NCI-H2196 (cell line): ENCODE measurements around the gene AARS2.
"Not testable (repeated sequence)": the region's sequence is repeated elsewhere in the genome, so short reads cannot be mapped to it uniquely, and the experiment has no call there.

Source experiments
- DNase-seq: peaks from one replicate; lab custom pipeline; 2025; ENCODE audit not compliant: unreplicated experiment; lab: John Stamatoyannopoulos, UW

AARS2 gene

DNA sequence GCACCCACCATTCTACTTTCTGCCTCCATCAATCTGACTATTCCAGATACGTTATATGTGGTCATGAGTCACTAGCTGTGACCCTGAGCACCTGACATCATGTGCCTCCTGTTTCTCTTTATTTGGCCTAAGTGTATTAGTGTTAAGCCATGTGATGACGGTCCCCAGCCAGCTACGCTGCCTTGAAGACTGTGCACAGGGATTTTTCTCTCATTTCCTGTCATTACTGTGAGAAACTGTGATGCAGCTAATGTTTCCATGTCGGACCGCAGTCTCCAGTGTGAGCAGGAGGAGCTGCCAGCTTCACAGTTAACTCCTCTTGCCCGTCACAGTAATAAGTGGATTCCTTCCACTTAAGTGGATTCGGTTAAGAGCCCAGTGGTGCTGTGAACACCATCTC is 19.4 kb upstream of the AARS2 start:
- DNase-seq = no peak

DNA sequence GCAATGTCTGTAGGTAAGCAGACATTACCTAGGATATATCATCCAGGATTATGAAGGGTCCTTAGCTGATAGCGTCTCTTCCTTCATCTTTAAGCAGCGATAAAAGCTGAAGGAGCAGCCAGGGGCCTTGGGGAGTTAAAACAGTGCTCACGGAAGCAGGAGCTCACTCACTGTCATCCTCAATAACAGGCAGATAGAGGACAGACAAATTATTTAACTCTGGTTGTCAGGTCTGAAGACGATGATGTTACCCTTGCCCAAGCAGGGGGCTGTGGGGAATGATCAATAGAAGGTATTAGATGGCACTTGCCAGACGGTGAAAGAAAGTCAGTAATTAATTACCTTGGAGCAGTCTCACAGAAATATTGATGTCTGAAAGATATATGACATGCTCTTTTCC is 16.7 kb upstream of the AARS2 start:
- no peak for DNase-seq

DNA sequence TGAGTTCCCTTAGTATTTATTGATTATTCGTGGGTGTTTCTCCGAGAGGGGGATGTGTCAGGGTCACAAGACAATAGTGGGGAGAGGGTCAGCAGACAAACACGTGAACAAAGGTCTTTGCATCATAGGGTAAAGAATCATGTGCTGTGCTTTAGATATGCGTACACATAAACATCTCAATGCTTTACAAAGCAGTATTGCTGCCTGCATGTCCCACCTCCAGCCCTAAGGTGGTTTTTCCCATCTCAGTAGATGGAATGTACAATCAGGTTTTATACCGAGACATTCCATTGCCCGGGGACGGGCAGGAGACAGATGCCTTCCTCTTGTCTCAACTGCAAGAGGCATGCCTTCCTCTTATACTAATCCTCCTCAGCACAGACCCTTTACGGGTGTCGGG is 15.1 kb upstream of the AARS2 start:
- DNase-seq = not testable (repeated sequence)

DNA sequence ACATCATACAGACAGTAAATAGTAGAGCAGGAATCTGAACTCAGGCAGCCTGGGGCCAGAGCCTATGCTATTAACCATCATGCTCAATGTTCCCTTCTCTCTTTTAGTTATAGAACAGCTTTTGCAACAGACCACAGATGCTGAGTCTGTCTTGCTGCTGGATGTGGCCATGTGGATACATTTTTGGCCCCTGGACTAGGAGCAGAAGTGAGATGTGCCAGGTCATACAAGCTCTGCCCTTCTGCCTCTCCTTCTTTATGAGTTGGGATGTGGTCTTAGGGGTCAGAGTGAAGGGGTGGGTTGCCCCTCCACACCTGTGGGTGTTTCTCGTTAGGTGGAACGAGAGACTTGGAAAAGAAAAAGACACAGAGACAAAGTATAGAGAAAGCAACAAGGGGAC is 14.6 kb upstream of the AARS2 start:
- DNase-seq = no peak

DNA sequence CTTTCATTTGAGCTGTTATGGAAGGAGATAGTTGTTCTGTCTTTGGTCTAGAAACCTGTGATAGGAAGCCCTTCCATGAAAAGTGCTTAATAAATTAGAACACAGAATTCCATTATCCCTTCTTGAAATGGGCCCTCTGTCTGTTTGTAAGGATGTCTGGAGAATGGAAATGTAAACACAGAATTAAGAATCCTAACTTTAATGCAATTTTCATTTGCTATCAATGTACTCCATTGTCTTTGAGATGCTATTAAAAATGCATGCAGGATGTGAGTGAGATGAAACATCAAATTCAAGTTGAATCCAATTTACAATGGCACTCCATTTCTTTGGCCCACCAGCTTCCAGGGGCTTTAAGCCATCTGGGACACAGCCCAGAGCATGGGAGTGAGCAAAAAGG is 13.9 kb upstream of the AARS2 start:
- no peak for DNase-seq

DNA sequence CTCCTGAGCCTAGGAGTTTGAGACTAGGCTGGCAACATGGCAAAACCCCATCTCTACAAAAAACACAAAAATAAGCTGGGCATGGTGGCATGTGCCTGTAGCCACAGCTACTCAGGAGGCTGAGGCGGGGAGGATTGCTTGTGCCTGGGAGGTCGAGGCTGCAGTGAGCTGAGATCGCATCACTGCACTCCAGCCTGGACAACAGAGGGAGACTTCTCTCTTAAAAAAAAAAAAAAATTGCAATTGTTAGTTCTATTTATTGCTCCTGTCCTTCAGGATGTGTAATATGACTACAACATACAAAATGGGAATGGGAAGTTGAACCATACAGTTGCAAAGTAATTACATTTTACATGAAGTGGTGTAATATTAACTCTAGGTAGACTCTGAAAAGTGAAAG is 8.1 kb upstream of the AARS2 start:
- DNase-seq = no peak

DNA sequence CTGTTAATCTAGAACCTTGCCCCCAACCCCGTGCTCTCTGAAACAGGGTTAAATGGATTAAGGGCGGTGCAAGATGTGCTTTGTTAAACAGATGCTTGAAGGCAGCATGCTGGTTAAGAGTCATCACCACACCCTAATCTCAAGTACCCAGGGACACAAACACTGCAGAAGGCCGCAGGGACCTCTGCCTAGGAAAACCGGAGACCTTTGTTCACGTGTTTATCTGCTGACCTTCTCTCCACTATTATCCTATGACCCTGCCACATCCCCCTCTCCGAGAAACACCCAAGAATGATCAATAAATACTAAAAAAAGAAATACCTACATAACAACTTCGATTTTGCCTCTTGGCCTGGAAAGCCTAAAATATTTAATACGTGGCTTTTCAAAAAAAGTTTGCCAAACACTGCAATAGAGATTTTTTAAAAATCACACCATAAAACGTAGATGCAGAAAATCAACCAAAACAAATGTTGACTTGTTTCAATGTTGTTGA is 4.0 kb upstream of the AARS2 start:
- DNase-seq = not testable (repeated sequence)

DNA sequence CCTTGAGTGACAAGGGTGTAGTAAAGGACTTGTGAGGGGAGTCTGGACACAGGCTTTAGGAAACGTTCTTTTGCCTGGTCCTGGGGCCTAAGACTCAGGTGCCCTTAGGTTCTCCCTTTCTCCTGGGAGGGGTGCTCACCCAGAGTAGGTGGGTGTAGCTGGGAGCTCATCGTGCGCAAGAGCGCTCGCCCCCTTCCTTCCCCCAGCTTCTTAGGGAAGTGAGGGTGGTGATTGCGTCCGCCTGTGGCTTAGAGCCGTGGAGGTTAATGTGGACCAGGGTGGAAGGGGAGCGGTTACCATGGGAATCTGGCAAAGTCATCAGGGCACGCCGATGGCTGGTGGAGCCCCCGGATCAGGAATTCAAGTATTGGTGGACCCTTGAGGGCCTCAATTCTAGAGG is 3.3 kb upstream of the AARS2 start:
- DNase-seq = no peak

DNA sequence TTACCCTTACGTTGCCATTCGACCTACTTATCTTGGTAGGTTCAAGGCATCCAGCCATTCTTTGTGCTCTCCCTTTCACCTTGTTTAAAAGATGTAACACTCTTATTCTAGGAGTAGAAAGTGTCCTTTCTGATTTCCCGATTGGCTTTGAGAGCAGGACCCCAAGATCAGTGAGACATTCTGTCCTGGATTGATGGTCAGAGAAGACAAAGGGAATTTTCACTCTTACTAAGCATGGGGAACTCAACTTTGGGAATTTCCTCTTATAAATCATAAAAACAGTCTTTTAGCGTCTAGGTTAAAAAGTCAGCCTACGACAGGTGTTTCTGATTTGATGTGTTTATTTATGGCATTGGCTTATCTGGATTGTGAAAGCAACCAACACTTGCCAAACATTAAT is 2.8 kb upstream of the AARS2 start:
- no peak for DNase-seq

DNA sequence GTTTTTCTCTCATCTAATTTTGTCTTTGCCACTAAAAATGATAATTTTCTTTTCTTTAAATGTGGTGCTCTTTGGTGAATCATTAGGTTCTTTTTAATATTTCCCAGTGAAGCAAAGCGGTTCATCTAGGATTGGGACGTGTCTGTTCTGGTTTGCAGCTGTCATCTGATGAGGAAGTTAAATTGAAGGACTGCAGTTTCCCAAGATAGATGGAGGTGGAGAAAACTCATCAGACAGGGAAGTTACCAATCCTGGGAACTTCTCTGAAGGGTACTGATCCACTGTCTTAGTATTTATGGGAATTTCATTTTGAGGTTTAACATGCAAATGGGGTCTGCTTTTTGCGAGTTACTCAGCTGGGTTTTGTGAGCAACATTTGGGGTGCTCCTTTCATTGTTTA is 2.4 kb upstream of the AARS2 start:
- DNase-seq = no peak

DNA sequence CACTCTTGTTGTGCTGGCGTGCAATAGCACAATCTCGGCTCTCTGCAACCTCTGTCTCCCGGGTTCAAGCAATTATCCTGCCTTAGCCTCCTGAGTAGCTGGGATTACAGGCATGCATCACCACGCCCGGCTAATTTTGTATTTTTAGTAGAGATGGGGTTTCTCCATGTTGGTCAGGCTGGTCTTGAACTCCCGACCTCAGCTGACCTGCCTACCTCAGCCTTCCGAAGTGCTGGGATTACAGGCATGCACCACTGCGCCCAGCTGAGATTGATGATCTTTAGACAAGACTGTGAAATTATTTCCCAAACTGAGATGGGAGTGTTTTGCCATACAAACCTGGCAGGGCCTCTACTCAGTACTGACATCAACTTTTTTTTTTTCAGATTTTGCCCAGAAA is 1.5 kb upstream of the AARS2 start:
- DNase-seq = not testable (repeated sequence)

DNA sequence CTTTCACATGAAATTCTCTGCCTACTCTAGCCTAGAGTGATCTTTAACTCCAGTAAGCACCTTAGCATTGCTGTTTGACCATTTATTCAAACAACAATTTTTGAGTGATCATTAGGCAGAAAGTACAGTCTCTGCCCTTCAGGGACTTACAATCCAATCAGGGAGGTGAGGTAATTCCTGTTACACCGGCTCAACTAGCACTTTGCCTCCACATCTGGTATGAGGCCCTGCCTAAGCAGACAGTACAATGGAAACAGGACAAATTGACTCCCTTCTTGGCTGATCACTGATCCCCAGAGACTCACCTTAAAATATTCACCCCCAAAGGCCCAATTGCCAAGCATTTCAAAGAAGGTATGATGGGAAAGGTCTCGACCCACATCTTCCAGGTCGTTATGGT is 1.4 kb downstream of the AARS2 start:
- no peak for DNase-seq

DNA sequence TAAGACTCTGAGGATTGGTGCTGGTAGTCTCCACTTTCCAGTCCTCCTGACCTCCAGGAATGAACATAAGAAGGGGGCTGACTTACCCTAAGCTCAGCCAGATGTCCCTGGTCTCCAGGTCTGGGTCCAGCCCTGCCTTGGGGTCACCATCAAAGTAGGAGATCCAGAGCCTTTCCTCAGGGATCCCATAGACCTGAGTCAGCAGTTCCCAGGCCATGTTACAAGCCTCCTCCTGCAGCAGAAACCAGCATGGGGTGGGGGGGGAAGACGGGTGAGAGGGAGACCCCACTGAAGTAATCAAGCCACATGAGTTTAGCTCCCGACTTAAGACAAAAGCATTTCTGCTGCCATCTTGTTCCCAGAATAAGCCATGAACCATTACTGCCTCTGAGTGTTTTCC is 1.8 kb downstream of the AARS2 start:
- no peak for DNase-seq

DNA sequence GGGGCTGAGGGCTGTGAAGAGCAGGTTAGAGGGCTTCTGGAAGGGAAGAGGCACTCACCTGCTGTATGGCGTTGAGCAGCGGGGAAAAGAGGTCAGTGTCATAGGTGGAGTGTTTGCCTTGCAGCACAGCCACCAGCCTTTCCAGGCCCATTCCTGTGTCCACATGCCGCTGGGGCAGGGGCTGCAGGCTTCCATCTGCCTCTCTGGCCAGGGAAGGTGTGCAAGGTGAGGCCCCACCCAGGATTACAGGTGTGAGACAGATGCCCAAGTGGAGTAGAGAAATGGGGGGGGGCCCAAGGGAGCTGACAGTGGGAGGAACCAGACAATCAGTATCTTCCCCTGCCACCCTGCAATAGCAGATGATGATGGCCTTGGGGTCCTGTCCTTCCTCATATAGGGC is 2.9 kb downstream of the AARS2 start:
- no peak for DNase-seq

DNA sequence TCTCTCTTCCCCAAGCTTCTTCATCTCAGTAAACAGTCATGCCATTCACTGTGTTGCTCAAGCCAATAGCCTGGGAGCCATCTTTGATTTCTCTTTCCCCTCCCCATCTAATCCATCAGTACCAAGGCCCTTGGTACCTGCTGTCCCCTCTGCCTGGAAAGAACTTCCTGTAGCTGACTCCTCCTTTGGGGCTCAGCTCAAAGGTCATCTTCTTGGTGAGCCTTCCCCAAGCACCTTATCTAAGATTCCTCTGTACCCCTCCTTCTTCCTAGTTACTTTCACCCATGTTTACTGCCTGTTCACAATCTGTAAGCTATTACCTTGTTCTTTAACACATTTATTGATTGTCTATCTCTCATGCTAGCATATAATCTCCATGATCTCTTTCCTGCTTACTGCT is 3.5 kb downstream of the AARS2 start:
- DNase-seq = no peak

DNA sequence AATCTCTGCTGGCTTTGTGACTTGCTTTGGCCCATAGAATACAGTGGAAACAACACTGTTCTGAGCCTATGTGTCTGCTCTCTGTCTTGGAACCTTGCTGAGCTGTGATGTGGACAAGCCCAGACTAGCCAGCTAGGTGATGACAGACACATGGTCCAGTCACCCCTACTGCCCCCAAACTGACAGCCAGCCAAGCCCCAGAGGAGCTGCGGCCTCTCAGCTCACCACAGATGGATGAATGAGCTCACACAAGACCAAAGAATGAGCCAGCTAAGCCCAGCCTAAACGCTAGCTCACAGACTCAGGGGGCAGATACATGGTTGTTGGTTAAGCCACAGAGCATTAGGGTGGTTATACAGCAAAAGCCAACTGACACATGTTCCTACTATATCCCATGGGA is 4.1 kb downstream of the AARS2 start:
- DNase-seq = no peak

DNA sequence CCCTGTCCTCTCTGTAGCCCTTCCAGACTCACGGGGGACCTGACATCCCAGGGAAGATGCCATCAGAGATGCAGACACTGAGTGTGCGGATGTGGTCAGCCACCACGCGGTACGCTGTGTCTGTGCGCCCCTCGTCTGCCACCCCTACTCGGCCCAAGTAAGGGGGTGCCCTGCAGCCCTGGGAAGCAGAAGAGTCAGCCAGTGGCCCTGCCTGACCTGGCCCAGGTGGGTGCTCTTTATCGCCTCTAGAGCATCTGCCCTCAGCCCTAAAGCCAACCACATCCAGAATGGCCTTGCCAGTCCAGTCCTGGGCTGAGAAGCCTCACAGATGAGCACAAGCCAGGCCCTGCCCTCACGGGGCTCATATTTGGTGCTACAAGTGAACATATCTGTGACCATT is 5.9 kb downstream of the AARS2 start:
- DNase-seq = no peak

DNA sequence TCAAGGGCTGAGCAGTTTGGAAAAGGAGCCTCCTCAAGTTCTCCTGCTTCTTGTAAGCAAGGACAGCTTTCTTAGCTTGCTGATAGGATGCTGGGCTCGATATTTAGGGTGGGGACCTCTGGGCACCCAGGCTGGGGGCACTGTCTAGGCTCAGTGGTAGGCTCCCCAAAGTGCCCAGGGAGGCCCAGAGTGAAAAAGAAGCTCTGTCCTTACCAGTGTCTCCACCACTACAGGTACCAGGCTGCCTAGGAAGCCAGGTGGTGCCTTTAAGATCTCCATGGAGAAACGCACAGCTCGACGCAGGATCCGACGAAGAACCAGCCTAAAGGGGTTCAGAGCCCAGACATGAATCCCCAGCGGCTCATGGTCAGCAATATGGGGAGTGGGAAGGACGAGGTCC is 6.4 kb downstream of the AARS2 start:
- DNase-seq = no peak

DNA sequence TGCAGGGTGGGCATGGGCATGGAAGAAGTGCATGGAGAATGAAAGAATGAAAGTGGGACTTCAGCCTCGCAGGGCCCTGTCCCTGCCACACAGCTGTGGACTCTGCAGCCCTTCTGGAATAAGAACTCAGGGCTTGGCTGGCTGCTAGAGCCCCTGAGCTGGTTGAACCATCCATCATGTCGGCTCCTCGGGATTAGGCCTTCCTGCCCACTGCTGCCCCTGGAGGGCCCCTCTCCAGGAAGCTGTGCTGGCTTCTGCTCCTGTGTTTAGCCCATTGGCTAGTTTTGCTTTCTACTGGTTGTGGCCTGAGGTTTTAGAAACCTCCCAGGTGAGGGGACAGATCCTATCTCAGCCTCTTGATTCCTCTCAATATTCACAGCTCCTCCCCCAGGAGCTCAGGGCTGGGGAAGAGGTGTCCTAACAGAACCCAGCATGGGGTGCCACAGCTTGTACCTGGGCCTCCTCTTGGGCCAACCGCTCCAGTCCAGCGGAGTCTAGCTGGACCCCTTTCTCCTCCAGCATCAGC is 7.9 kb downstream of the AARS2 start:
- no peak for DNase-seq

DNA sequence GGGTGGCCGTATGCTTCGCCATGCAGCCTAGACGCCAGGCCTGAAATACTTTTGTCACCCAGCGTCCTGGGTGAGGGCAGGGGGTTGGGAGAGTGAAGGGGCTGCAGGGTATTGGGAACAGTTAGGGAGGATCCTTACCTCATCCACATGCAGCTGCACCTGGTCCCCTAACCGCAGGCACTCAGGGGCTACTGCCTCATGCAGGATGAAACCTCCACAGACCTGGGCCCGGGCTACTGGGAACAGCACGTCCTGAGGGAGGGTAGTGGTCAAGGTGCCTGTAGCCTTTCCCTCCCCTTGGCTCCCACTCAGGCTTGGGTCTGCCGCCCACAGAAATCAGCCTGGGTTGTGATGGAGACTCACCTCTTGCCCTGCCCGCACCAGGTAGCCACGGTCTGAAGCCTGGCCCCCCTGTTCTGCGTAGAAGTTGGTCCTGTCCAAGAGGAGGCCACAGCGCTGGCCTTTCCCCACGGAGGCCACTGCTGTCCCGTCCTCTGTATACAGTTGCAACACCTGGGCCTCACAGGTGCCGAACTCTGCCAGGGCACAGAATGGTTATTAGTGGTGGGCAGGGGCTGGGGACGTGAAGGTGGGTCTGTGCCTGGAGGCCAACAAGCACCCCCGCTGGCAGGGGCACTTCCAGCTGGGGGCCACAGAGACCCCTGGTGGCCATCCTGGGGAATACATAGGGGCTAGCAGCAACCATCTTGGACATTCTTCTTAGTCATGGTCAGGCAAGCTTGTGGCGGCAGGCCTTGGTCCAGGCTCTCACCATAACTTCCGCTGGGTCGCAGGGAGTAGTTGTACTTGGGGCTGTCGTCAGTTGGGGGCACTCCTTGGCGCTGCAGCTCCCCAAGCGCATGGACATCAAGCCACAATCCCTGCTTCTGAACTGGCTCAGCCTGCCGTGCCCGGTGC is 8.6 kb downstream of the AARS2 start:
- DNase-seq = peak; percentile 12

DNA sequence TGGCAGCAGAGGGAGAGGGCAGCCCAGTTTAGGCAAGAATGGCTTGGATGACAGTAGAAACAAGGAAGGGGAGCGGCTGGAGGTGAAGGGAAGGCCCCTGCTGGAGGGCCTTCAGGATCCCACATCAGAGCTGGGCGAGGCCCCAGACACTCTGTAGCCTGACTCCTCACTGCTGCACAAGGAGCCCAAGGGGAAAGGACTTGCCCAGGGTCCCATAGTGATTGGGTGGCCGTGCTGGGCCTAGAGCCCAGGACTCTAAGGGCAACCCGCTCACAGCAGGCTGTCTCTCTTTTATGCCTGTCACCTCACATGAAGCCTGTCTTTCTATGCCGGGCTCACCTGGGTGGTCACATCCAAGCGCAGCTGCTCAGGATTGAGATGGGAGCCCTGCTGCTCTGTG is 9.3 kb downstream of the AARS2 start:
- no peak for DNase-seq

DNA sequence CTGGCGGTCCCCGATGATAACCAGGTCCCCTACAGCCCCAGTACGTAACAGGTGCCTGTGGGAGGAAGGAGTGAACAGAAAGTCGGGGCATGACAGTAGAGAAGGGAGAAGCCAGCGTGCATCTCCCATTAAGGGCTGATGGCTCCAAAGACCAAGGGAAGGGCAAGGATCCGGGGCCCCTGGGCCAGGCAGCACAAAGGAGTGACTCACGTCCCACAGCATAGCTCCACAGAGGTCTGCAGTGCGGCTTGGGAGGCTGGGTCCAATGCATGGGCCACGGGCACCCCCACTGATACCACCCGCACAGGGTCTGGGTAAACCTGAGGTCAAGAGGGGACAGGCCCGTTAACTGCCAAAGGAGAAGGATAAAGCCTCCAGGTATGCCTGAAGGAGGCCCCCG is 10.3 kb downstream of the AARS2 start:
- DNase-seq = no peak
